K562 (cell line): ENCODE results near the gene NXF3. TPM values are rescaled to one million over a fixed set of nuclear protein-coding genes. Genes with fewer than 3 reads are reported as not detected.

Source experiments
- ATAC-seq: fragments of 200-7000 bp; cut with Tn5 transposase; 3 replicates; pipeline ENCODE4 v1.9.1; 2020; ENCODE audit warnings: moderate library complexity
- BruUV-seq: library from RNA; stranded (reverse); fragments of 400-500 nt; replicated peaks from 2 replicates; lab custom pipeline; 2021; lab: Mats Ljungman, UMichigan
- CTCF ChIA-PET: fragments of 300-600 bp; formaldehyde crosslinking; extraction: SDS; loops from one replicate; lab custom pipeline; 2021; ENCODE audit warnings: low intra/inter-chr PET ratio; lab: Yijun Ruan, JAX
- POLR2A ChIA-PET: fragments of 300-600, 350-650 bp; sonication (Branson Sonifier 250); formaldehyde crosslinking; extraction: SDS; loops from one replicate; lab custom pipeline; 2021; ENCODE audit warnings: antibody characterized with exemption, inconsistent platforms; lab: Yijun Ruan, JAX
- DNase-seq, 4 experiments: peaks; one replicate each; pipeline versions ENCODE4 v3.0.0 to v3.0.0-alpha.2; 2011 to 2018; ENCODE audit warnings: low spot score in 3 of 4, mixed read lengths in 3 of 4; ENCODE audit errors: extremely low read depth in 1 of 4
- FAIRE-seq: peaks from 2 replicates; lab custom pipeline; 2011; peaks lifted over from hg19 to GRCh38; lab: Jason Lieb, UNC
- H2AFZ ChIP-seq: 2 replicates; pipeline ENCODE4 v1.6.0; 2011; ENCODE audit warnings: low read depth, low read length, control low read depth, inconsistent platforms
- H3K27ac ChIP-seq: fragments of 200-600 bp; 3 replicates; pipeline ENCODE4 v1.8.0; 2011; ENCODE audit warnings: low read depth, mild to moderate bottlenecking, control low read depth, inconsistent platforms, low read length, moderate library complexity, mixed read lengths; ENCODE audit errors: extremely low read depth
- H3K27me3 ChIP-seq, 2 experiments: fragments of 300-600 bp in 1 of 2; 2 replicates in 1 of 2; 3 replicates in 1 of 2; pipeline versions ENCODE4 v1.6.0 to v1.8.0; 2011; ENCODE audit warnings: inconsistent platforms in 2 of 2, low read length in 2 of 2, mild to moderate bottlenecking in 1 of 2, mixed read lengths in 1 of 2, moderate library complexity in 1 of 2; ENCODE audit not compliant: control insufficient read depth in 2 of 2, insufficient read depth in 2 of 2
- H3K36me3 ChIP-seq: fragments of 300-600 bp; 3 replicates; pipeline ENCODE4 v1.8.0; 2011; ENCODE audit warnings: mild to moderate bottlenecking, low read length, inconsistent platforms; ENCODE audit not compliant: control insufficient read depth, insufficient read depth
- H3K4me1 ChIP-seq, 2 experiments: fragments of 200-600 bp in 1 of 2; replicated peaks in 1 of 2; 2 replicates in 1 of 2; 3 replicates in 1 of 2; pipeline versions ENCODE4 v1.5.1 to v1.8.0; 2011; ENCODE audit warnings: inconsistent platforms in 2 of 2, low read length in 2 of 2, mild to moderate bottlenecking in 1 of 2, mixed read lengths in 1 of 2, moderate library complexity in 1 of 2; ENCODE audit not compliant: control insufficient read depth in 2 of 2, insufficient read depth in 2 of 2
- H3K4me2 ChIP-seq: 2 replicates; pipeline ENCODE4 v1.6.1; 2011; ENCODE audit warnings: low read length, control low read depth, inconsistent platforms, mixed read lengths; ENCODE audit not compliant: insufficient read depth
- H3K4me3 ChIP-seq: fragments of 200-600 bp; sonication (generic), shearing (Covaris generic); 2 replicates; pipeline ENCODE4 v1.5.1; 2016; ENCODE audit warnings: control low read depth, inconsistent platforms
- H3K79me2 ChIP-seq: fragments of 200-600 bp; 3 replicates; pipeline ENCODE4 v1.8.0; 2011; ENCODE audit warnings: low read length, inconsistent platforms; ENCODE audit not compliant: control insufficient read depth, insufficient read depth
- H3K9ac ChIP-seq, 2 experiments: 2 replicates each; pipeline versions ENCODE4 v1.6.0 to v1.6.1; 2011; ENCODE audit warnings: low read depth in 2 of 2, low read length in 2 of 2, control low read depth in 1 of 2, inconsistent platforms in 1 of 2, mild to moderate bottlenecking in 1 of 2, mixed read lengths in 1 of 2; ENCODE audit not compliant: insufficient read depth in 1 of 2
- H3K9me1 ChIP-seq: one replicate; pipeline ENCODE4 v1.6.0; 2011; ENCODE audit warnings: inconsistent platforms, mild to moderate bottlenecking, low read length, moderate library complexity; ENCODE audit not compliant: control insufficient read depth, insufficient read depth
- H3K9me3 ChIP-seq: replicated peaks from 2 replicates; pipeline ENCODE4 v1.5.1; 2011; ENCODE audit warnings: low read depth, low read length, inconsistent platforms; ENCODE audit not compliant: control insufficient read depth, insufficient read depth
- H4K20me1 ChIP-seq: replicated peaks from 2 replicates; pipeline ENCODE4 v1.6.1; 2011; ENCODE audit warnings: low read length, inconsistent platforms, mixed read lengths; ENCODE audit not compliant: control insufficient read depth, insufficient read depth
- CC2D1A ChIP-seq: fragments of 450-650 bp; IDR thresholded peaks from 2 replicates; pipeline ENCODE4 v1.6.1; 2017; ENCODE audit warnings: mild to moderate bottlenecking
- CCNT2 ChIP-seq: IDR thresholded peaks from 2 replicates; pipeline ENCODE4 v1.6.1; 2011; ENCODE audit warnings: borderline replicate concordance, low read depth, mild to moderate bottlenecking, moderate library complexity, mixed read lengths, low read length; ENCODE audit not compliant: insufficient read length; ENCODE audit errors: extremely low read depth
- DNMT1 ChIP-seq: fragments of 450-650 bp; IDR thresholded peaks from 2 replicates; pipeline ENCODE4 v1.6.1; 2016; ENCODE audit warnings: antibody characterized with exemption, mild to moderate bottlenecking
- HIVEP1 ChIP-seq: fragments of 250-450 bp; sonication (Bioruptor Pico); IDR thresholded peaks from 2 replicates; pipeline ENCODE4 v1.4.0; 2020; ENCODE audit warnings: mild to moderate bottlenecking
- HMGXB4 ChIP-seq: sonication (generic); formaldehyde crosslinking; IDR thresholded peaks from 2 replicates; pipeline ENCODE4 v1.8.1; 2023; ENCODE audit warnings: mild to moderate bottlenecking, missing genetic modification reagents
- HSF4 ChIP-seq: fragments of 250-450 bp; sonication (Bioruptor Pico); IDR thresholded peaks from 2 replicates; pipeline ENCODE4 v2.1.2; 2022; ENCODE audit warnings: mild to moderate bottlenecking, moderate library complexity, borderline replicate concordance
- KAT7 ChIP-seq: sonication (generic); formaldehyde crosslinking; IDR thresholded peaks from 2 replicates; pipeline ENCODE4 v1.8.0; 2022; ENCODE audit warnings: missing genetic modification reagents, mild to moderate bottlenecking, borderline replicate concordance
- MGA ChIP-seq: fragments of 450-650 bp; IDR thresholded peaks from 2 replicates; pipeline ENCODE4 v1.6.1; 2016; ENCODE audit warnings: mild to moderate bottlenecking, moderate library complexity
- SRSF3 ChIP-seq: fragments of 200-400 bp; formaldehyde crosslinking; IDR thresholded peaks from 2 replicates; pipeline ENCODE4 v1.6.1; 2016; ENCODE audit warnings: mild to moderate bottlenecking, low read length, moderate library complexity; ENCODE audit not compliant: insufficient read depth
- ZFPM2 ChIP-seq: fragments of 250-450 bp; sonication (Bioruptor Pico); IDR thresholded peaks from 2 replicates; pipeline ENCODE4 v1.5.1; 2022; ENCODE audit warnings: mild to moderate bottlenecking
- in situ Hi-C: fragments of 300-500 bp; cut with MboI; formaldehyde crosslinking; loops from 4 replicates; pipeline ENCODE4 v1.15.0; 2018; ENCODE audit warnings: inconsistent platforms, mixed read lengths
- intact Hi-C: fragments of 100-400 bp; cut with micrococcal nuclease; formaldehyde crosslinking; loops from 2 replicates; pipeline ENCODE4 v1.14.2; 2022
- polyA plus RNA-seq, 8 experiments: library from polyadenylated mRNA; depleted of rRNA in 4 of 8; stranded (reverse) in 5 of 8; unstranded in 3 of 8; fragments of >200 nt; fragmentation: Nextera tagmentation in 2 of 8; fragmentation: Illumina TruSeq in 1 of 8; extraction: Ambion mirVana in 2 of 8; extraction: Trizol in 1 of 8; gene quantifications; 2 replicates each; pipeline versions ENCODE4 v1.2.1 to v1.2.3, GENCODE V29; 2011 to 2014; ENCODE audit warnings: inconsistent platforms in 1 of 8, missing spikeins in 1 of 8
- total RNA-seq, 7 experiments: library from RNA; depleted of rRNA in 6 of 7; stranded (reverse); fragments of >200 nt in 6 of 7; fragmentation: Illumina TruSeq in 2 of 7; extraction: Trizol in 2 of 7; gene quantifications; 2 replicates each; pipeline versions ENCODE4 v1.2.1 to v1.2.3, GENCODE V29; 2011 to 2021; ENCODE audit warnings: low replicate concordance in 1 of 7

The NXF3 gene
- total and polyA plus RNA-seq, 9 of the 15 experiments (the other 6 are each of a cell fraction or from before 2014, with no cell fraction given) = 0.18 to 0.40 (median 0.28) TPM; not detected in 2

DNA sequence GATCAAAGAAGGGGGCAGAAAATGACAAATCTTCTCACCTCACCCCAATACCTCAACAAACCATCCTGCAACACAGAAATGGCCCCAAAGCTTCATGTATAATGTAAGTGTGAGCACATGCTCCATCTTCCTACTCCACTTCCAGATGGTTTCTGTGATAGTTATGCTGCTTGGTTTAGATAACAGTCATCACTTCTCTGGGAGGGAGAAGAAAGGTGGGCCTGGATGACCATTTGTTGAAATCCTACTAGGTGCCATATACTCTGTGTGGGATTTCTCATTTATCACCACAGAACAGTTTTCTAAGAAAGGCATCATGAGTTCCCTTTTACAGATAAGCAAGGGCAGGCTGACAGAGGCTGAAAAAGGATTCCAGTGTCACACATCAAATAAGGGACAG, 31.3 kb upstream of the NXF3 start:
- peak; percentile 20 to 82 (median 42) for DNase-seq
- Histone ChIP-seq H3K4me1 (peaks cover 0 to 10% of the 10 kb centered on the region in 2 experiments; a peak in 3 of 5 replicates), H4K20me1 (no peaks in the 10 kb centered on the region), H3K27me3 (no peaks in the 10 kb centered on the region), H3K79me2 (no peaks in the 10 kb centered on the region), H3K9me3 (no peaks in the 10 kb centered on the region), H3K9ac (no peak overlapping the region), H3K27ac (no peak overlapping the region), H3K4me2 (peak overlapping the region; percentile 8; the same call in 1 of the 2 replicates), H3K9me1 (no peaks in the 10 kb centered on the region), H2AFZ (no peak overlapping the region), H3K36me3 (no peaks in the 10 kb centered on the region), H3K4me3 (no peak overlapping the region)
- intact Hi-C loops = loop anchor here (1.0 kb wide), 1 partner anchor 23 kb away; no protein-coding TSS in a partner anchor
- peak; percentile 81 for FAIRE-seq
- peak; percentile 84 for ATAC-seq
- ChIA-PET CTCF (no interaction called here), POLR2A (interaction anchor here (1.4 to 2.1 kb wide), 2 partner anchors 9 to 23 kb away, joined by 4 to 5 read pairs; no protein-coding TSS in a partner anchor)
- in situ Hi-C loops = no loop called here
- BruUV-seq = no TSS peak
- no peak for TF ChIP-seq SRSF3
- TF ChIP-seq KAT7 (CRISPR knock-in tag) = no peak
- TF ChIP-seq MGA = peak; percentile 87
- no peak for TF ChIP-seq HMGXB4 (CRISPR knock-in tag)
- TF ChIP-seq HIVEP1 = no peak
- no peak for TF ChIP-seq DNMT1
- peak; percentile 94 for TF ChIP-seq CCNT2
- no peak for TF ChIP-seq ZFPM2
- peak; percentile 88 for TF ChIP-seq CC2D1A
- TF ChIP-seq HSF4 (CRISPR knock-in tag) = no peak
